ENCODE results near the gene FAM25A.

Gene FAM25A

DNA sequence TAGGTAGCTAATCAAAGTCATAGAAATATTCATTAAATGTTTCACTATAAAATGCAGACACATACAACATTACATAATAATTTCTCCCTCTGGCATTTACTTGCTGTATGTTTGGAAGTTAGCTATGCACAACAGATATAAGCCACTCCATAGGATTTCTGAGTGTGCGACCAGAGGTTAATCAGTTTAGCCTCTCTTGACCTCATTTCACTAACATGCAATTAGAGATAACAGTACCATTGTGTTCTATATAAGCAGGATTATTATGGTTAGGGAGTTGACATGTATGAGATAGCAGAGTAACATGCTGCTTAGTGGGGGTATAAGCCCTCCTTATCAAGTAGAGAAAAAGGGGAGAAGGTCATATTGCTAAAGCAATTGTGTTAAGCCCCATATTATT is 48.2 kb downstream of the FAM25A start:
- Mint-ChIP-seq H3K4me1 (no peaks in the 10 kb centered on the region), H3K27me3 (ENCODE audit: low read depth, poor library complexity) (no peaks in the 10 kb centered on the region), H3K9me3 (no peaks in the 10 kb centered on the region), H3K36me3 (ENCODE audit: low read depth) (peaks cover 74% of the 10 kb centered on the region), H3K27ac (no peak overlapping the region), H3K4me3 (no peak overlapping the region)
- TF ChIP-seq, protein P1, sequence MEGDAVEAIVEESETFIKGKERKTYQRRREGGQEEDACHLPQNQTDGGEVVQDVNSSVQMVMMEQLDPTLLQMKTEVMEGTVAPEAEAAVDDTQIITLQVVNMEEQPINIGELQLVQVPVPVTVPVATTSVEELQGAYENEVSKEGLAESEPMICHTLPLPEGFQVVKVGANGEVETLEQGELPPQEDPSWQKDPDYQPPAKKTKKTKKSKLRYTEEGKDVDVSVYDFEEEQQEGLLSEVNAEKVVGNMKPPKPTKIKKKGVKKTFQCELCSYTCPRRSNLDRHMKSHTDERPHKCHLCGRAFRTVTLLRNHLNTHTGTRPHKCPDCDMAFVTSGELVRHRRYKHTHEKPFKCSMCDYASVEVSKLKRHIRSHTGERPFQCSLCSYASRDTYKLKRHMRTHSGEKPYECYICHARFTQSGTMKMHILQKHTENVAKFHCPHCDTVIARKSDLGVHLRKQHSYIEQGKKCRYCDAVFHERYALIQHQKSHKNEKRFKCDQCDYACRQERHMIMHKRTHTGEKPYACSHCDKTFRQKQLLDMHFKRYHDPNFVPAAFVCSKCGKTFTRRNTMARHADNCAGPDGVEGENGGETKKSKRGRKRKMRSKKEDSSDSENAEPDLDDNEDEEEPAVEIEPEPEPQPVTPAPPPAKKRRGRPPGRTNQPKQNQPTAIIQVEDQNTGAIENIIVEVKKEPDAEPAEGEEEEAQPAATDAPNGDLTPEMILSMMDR (IDR thresholded peaks at IDR 0.05): no peak
- no peak for DNase-seq

DNA sequence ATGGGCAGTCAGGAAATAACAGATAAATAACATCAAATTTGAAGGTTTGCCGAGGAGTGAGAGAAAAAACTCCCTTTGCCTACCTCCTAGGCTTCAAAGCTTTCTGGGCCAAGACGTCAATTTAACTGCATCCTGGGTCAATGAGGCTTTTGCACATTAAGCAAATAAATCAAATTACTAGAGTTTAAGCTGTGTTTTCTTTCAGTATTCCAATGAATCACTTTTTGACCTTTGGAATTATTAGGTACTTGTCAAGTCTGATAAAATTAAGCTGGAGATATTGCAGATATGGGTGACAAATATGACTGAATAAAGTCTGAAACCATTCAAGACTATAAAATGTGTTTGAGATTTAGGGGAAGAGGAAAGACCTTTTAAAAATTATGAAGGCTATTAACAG is 52.4 kb downstream of the FAM25A start:
- no peaks in the 10 kb centered on the region for H3K27me3 Mint-ChIP-seq (ENCODE audit: low read depth, poor library complexity)
- no peaks in the 10 kb centered on the region for H3K9me3 Mint-ChIP-seq
- H3K36me3 Mint-ChIP-seq (ENCODE audit: low read depth): peaks cover 58% of the 10 kb centered on the region
- TF ChIP-seq, protein P1 (IDR thresholded peaks at IDR 0.05): no peak
- H3K4me1 Mint-ChIP-seq: no peaks in the 10 kb centered on the region
- DNase-seq: no peak
- no peak overlapping the region for H3K27ac Mint-ChIP-seq
- H3K4me3 Mint-ChIP-seq: no peak overlapping the region
